ENCODE results near the gene LMX1B.

The LMX1B gene

DNA sequence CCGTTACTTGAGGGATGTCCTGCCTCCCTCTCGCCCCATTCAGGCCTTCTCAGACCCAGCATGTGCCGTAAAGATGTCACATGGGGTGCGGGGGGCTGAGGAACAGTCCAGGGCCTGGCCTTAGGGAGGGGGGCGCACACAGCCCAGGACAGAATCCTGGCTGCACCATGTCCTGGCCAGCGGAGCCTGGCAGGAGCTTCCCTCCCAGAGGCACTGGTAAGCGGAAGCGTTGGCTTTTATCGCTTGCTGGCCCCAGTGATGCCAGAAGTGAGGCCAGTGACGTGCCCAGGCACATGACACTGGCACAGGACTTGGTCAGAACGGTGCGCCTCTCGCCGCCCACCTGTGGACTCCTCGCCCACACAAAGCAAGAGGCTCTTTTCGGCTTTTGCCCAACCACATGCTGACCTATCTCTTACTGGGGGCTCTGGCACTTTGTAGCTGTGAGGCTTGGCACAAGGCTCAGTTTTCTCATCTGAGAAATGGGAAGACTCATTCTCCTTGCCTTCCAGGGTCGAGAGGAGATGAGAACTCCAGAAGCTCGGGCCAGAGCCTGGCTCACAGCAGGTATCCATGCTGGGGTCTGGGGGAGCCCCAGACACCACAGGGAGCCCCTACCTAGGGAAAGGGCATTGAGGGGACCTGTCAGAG is 59.0 kb downstream of the LMX1B start:
- TF ChIP-seq GATA1 (IDR thresholded peaks at IDR 0.05; ENCODE audit: low read depth, low read length) = no peak
- DNase-seq = no peak

DNA sequence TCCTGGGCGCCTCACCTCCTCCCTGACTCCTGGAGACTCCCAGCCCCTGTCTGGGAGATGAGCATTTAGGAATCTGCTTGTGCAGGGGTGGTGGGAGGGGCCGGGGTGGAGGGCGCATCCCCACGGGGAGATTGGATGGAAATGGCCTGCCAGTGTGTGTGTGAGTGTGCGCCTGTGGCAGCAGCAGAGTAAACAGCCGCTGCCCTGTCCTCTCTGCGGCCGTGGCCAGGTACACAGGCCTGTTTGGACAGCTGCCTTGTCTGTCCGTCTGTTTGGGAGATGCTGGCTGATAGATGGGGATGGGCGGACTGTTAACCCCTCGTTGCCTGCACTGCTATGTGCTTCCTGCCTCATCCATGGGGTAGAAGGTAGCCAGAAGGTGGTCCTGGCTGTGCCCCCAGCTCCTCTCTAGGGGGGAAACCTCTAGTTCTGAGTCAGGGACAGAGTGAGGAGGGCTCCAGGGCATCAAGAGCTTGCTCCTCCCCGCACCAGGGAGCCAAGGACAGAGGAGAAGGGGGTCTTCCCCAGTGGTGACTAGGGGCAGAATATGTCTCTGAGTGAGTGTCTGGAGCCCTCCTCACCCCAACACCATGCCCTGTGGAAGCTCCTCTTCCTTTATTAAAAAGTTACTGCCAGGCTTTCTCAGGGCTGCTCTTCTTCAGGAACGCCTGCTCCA is 60.1 kb downstream of the LMX1B start:
- no peak for DNase-seq
- TF ChIP-seq GATA1 (IDR thresholded peaks at IDR 0.05; ENCODE audit: low read depth, low read length) (no peak), POLR2A (IDR thresholded peaks at IDR 0.05; ENCODE audit: low read length) (no peak)

DNA sequence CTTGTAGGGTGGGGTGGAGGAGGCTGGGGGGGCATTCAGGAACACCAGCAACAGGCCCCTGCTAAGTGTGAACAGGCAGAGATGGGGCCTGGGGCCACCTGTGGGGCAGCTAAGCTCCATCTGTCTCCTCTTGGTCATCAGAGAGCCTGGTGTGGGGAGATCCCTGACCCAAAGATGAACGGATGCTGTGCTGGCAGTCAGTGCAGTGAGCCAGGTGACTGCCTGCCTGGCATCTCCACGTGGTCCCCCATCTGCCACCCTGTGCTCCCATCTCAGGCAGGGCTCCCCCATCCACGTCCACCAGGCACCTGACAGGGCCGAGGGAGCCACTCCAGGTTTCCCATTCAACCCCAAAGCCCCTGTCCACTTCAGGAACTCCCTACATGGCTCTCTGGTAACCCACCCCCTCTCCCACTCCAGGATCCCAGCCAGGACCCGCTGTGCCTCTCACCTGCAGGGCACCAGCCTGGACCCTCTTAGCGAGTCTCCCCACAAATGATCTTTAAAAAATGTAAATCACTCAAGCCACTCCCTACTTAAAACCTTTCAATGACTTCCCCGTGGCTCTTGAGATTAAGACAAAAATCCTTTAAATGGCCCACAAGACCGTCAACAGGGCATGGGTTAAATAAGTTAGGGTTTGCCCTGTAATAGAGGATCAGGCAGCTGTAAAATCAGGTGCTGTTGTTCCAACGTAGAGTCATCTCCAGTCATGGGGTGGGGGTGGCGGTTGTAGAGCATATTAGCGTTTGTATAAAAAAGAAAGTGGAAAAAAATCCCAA is 60.8 kb downstream of the LMX1B start:
- no peak for TF ChIP-seq GATA1 (IDR thresholded peaks at IDR 0.05; ENCODE audit: low read depth, low read length)
- no peak for TF ChIP-seq POLR2A (IDR thresholded peaks at IDR 0.05; ENCODE audit: low read length)
- no peak for DNase-seq

DNA sequence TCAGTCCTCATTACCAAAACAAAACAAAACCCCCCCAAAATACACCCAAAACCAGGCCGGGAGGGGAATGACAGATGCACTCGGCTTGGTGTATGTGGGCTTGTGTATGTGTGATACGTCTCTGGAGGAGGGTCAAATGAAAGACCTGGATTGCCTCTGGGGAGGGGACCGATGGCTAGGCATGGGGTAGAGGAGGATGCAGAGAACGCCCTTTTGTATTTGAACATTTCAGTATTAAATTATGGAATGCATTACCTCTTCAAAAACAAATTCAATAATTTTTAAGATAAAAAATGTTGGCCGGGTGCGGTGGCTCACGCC is 61.4 kb downstream of the LMX1B start:
- TF ChIP-seq POLR2A (IDR thresholded peaks at IDR 0.05; ENCODE audit: low read length) (no peak), GATA1 (IDR thresholded peaks at IDR 0.05; ENCODE audit: low read depth, low read length) (no peak)
- no peak for DNase-seq

DNA sequence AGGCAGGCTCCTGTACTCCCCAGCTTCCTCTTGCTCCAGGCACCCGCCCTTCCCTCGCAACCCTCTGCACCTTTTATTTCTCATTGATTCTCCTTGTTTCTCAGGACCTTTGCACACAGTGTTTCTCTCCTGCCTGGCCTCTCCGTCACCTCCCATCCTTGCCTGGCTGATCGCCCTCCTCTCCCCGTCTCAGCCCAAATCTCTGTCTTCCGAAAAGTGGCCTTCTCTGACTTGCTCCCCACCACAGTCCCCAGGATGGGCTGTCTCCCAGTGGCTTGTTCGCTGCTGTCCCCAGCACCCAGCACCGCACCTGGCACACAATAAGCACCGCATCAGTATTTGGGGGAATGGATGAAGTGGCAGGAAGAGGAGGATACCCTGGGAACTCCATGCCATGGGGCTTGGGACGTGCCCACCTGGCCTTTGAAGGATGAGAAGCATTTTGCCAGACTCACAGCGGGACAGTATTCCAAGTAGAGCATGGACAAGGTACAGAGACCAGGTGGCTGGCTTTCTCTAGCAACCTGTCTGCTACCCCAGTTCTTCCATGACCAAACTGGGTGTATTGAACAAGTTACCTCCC is 62.5 kb downstream of the LMX1B start:
- no peak for TF ChIP-seq GATA1 (IDR thresholded peaks at IDR 0.05; ENCODE audit: low read depth, low read length)
- no peak for TF ChIP-seq POLR2A (IDR thresholded peaks at IDR 0.05; ENCODE audit: low read length)
- no peak for DNase-seq

DNA sequence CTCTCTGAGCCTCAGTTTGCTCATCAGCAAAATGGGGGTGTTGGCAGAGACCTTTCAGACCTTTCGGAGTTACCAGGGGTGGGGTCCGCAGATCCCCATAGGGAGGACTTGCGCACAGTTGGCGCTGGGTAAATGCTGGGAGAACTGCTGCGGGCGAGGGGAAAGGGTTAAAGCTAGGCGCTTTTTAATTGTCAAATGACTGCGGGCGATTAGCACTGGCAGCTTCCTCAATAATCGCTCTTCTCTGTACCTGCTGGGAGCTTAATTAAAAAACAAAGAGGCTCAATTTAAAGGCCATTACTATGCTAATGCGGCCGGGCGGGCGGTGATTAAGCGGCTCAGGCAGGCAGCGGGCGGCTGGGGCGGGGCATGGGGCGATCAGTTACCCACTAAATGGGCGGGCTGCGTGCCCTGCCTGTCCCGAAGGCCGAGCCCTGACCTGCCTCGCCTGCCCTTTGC is 63.0 kb downstream of the LMX1B start:
- no peak for DNase-seq
- TF ChIP-seq GATA1 (IDR thresholded peaks at IDR 0.05; ENCODE audit: low read depth, low read length) = no peak
- TF ChIP-seq POLR2A (IDR thresholded peaks at IDR 0.05; ENCODE audit: low read length) = no peak

DNA sequence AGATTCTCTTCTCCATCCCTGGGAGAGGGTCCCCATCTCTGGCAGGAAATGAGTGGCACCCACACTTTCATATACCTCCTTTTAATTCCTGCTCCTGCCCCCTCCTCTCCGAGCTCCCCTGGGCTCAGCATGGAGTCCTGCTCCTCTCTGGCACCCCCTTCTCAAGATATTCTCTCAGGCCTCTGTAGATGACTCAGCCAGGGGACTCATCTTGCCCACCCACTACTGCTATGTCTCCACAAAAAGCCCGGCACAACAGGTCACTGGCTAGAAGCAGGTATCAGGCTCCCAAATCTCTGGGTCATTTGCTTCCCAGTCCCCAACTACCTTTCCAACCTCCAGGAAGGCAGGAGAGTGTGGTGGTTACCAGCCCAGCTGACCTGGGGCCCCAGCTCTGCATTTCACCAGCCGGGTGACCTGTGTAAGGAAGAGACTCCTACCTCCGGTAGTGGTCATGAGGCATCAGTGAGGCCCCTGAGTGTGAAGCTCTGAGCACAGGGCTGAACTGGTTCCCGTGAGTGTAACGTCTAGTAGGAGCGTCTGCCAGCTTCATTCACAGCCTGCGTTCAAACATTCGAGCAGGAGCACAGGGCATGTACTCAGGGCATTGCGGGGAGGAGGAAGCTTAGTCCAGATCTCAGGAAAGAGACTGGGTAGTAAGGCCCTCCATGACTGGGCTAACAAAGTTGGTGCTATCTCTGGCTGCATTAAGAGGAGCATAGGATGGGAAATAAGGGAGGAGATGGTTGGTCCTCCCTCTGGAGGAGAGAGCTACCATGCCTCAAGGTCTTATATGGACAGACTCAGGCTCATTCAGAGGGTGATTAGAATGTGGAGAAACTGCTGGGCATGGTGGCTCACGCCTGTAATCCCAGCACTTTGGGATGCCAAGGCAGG is 63.7 kb downstream of the LMX1B start:
- DNase-seq = no peak
- no peak for TF ChIP-seq POLR2A (IDR thresholded peaks at IDR 0.05; ENCODE audit: low read length)
- TF ChIP-seq GATA1 (IDR thresholded peaks at IDR 0.05; ENCODE audit: low read depth, low read length) = no peak

DNA sequence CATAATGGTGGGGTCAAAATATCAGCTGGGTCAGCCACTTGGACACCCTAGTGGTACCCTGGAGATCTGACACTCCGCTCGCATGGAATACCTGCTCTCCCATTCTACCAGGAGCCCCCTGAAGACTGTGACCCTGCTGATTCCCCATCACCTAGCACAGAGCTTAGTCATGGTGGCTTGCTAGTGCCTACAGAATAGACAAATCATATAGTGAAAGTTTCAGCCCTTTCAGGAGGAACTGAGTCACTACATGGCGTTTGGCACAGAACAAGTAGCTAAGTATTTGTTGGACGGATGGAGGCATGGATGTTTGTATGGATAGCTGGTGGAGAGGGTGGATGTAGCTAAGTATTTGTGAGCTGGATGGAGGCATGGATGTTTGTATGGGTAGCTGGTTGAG is 65.3 kb downstream of the LMX1B start:
- no peak for DNase-seq
- TF ChIP-seq GATA1 (IDR thresholded peaks at IDR 0.05; ENCODE audit: low read depth, low read length) = no peak

DNA sequence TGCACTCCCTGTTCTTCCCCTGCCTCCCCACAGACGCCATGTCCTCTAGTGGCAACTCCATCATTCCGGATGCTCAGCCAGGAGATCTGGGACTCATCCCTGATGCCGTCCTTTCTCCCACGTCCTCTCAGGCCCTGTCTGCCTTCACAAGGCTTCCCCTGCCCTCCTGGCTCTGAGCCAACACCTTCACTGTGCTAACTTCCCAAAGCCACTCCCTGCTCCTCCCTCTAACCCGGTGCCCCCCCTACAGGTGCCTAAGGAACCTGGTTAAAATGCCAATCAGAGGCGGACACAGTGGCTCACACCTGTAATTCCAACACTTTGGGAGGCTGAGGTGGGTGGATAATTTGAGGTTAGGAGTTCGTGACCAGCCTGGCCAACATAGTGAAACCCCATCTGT is 67.6 kb downstream of the LMX1B start:
- no peak for DNase-seq

DNA sequence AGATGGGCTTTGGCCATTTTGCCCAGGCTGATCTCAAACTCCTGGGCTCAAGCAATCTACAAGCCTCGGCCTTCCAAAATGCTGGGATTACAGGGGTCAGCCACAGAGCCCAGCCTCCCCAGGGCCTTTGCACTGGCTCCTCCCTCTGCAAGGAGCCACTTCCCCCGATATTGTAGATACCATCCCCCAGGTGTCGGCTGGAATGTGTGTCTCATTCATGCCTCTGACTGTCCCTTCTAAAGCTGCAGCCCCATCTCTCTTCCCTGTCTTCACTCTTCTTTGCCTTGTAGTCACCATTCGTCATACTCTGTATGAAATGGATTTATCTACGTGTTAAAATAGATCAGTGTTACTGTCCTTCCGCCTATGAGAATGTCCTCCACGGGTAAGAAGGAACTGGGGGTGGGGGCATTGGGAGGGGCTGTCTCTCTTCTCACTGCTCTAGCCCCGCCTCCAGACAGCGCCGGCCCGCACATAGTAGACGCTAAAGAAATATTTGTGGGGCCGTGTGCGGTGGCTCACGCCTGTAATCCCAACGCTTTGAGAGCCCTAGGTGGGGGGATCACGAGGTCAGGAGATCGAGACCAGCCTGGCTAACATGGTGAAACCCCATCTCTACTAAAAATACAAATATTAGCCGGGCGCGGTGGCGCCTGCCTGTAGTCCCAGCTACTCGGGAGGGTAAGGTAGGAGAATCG is 68.5 kb downstream of the LMX1B start:
- DNase-seq = no peak
- TF ChIP-seq POLR2A (IDR thresholded peaks at IDR 0.05; ENCODE audit: low read length) (no peak), GATA1 (IDR thresholded peaks at IDR 0.05; ENCODE audit: low read depth, low read length) (no peak)

More for the DNA sequence above, 67.6 kb downstream of the LMX1B start:
- TF ChIP-seq GATA1 (IDR thresholded peaks at IDR 0.05; ENCODE audit: low read depth, low read length) (no peak), POLR2A (IDR thresholded peaks at IDR 0.05; ENCODE audit: low read length) (no peak)

DNA sequence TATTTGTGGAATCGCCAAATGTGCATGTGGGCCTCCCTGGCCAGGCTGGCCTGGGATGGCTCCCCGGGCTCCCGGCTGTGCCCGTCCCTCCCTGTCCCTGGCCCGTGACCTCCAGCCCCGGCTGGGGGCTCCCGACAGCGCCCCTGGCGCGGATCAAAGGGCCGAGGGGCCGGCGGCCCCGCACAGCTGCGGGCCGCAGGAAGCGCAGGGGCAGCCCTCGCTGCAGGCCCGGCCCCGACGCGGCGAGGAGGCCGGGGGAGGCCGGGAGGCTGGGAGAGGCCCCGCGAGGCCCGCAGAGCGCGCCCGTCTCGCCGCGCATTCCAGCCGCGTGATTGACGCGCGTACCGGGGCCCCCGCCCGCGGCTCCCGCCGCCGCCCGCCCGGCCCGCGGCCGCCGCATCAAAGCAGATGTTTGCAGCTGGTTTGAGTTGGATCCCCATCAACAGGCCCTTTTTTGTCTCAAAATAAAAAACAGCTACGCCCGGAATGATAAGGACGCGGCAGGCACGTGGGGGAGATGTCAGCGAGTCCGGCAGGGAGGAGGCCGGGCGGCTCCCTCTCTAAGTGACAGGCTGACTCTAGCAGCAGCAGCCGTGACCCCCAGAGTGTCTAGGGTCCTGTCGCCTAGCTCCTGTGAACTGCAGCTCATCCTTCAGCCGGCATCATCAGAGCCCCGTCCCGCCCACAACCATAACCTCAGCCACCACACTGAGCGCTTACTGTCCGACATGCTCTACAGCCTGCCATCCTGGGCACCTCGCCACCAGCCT is 69.4 kb downstream of the LMX1B start:
- TF ChIP-seq GATA1 (IDR thresholded peaks at IDR 0.05; ENCODE audit: low read depth, low read length) (no peak), POLR2A (IDR thresholded peaks at IDR 0.05; ENCODE audit: low read length) (no peak)
- peak; percentile 21 to 29 for DNase-seq

DNA sequence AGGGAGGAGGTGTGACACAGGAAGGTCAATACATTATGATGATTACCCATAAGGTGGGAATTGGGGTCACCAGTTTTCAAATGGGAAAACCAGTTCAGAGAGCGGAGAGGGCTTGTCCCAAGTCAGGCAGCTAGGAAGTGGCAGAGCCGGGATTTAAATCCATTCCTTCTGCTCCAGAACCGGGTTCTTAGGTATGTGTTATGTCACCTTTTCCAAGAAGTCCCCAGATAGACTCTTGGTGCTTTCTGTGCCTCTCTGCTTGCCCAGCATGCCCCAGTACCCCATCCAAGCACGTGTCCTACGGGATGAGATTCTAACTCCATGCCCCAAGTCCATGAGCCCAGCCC is 69.9 kb downstream of the LMX1B start:
- TF ChIP-seq GATA1 (IDR thresholded peaks at IDR 0.05; ENCODE audit: low read depth, low read length) (no peak), POLR2A (IDR thresholded peaks at IDR 0.05; ENCODE audit: low read length) (no peak)
- DNase-seq = no peak

Measured in erythroblast (primary cell).